ENCODE measurements around the gene HNRNPA1L2. TPM values are rescaled to one million over a fixed set of nuclear protein-coding genes. Genes with fewer than 3 reads are reported as not detected.

The HNRNPA1L2 gene
- total and polyA plus RNA-seq, 9 of the 15 experiments (the other 6 are each of a cell fraction or from before 2014, with no cell fraction given) = 3.7 to 10.8 (median 6.8) TPM

GRCh38 chr13:52652196-52652979 is 10.2 kb downstream of the HNRNPA1L2 start, which contains the start of gene SUGT1 (continued):
- TF ChIP-seq ARID3A (IDR thresholded peaks at IDR 0.05; ENCODE audit: borderline replicate concordance, low read depth, low read length) = no peak
- peak; percentile 43 for TF ChIP-seq RBM39 (optimal IDR thresholded peaks at IDR 0.05; ENCODE audit: low read depth, low read length)
- no peak for TF ChIP-seq BRD4 (IDR thresholded peaks at IDR 0.05)
- peak; percentile 56; the same call in 1 of the 2 replicates for TF ChIP-seq HDAC8 (tag; IDR thresholded peaks at IDR 0.05)
- TF ChIP-seq FOXK1 (CRISPR knock-in tag; IDR thresholded peaks at IDR 0.05; ENCODE audit: borderline replicate concordance) = no peak
- no peak for TF ChIP-seq HMG20A (CRISPR knock-in tag; conservative IDR thresholded peaks at IDR 0.05)
- TF ChIP-seq MCM2 (IDR thresholded peaks at IDR 0.05; ENCODE audit: low read depth) = no peak
- no peak for TF ChIP-seq DPF2 (IDR thresholded peaks at IDR 0.05)
- TF ChIP-seq TEAD4 (IDR thresholded peaks at IDR 0.05; ENCODE audit: low read length) = peak; percentile 27; the same call in 1 of the 2 replicates
- no peak for TF ChIP-seq TEAD4 (CRISPR knock-in tag; IDR thresholded peaks at IDR 0.05; ENCODE audit: borderline replicate concordance)
- TF ChIP-seq NFYB (IDR thresholded peaks at IDR 0.05; ENCODE audit: extremely low read depth, insufficient read length) = no peak
- TF ChIP-seq THAP7 (CRISPR knock-in tag; IDR thresholded peaks at IDR 0.05) = peak; percentile 82; the same call in 1 of the 2 replicates
- no peak for TF ChIP-seq TFE3 (CRISPR knock-in tag; IDR thresholded peaks at IDR 0.05)
- no peak for TF ChIP-seq VEZF1 (CRISPR knock-in tag; IDR thresholded peaks at IDR 0.05)
- TF ChIP-seq ZNF398 (CRISPR knock-in tag; IDR thresholded peaks at IDR 0.05) = no peak
- no peak for TF ChIP-seq DIDO1 (tag; IDR thresholded peaks at IDR 0.05; ENCODE audit: low read depth)
- TF ChIP-seq NFATC3 (IDR thresholded peaks at IDR 0.05) = no peak
- TF ChIP-seq SRSF1 (IDR thresholded peaks at IDR 0.05; ENCODE audit: low read depth, low read length) = no peak
- TF ChIP-seq ZNF316 (IDR thresholded peaks at IDR 0.05) = no peak
- no peak for TF ChIP-seq SIX5 (IDR thresholded peaks at IDR 0.05; ENCODE audit: borderline replicate concordance in 1 of 2, insufficient read depth in 1 of 2, low read depth in 1 of 2, low read length in 2 of 2)
